Muscle of back (tissue), 11 donors: ENCODE data around the gene HAVCR1. TPM values are rescaled to one million over a fixed set of nuclear protein-coding genes. Genes with fewer than 3 reads are reported as not detected.
"Not testable (repeated sequence)": the region's sequence is repeated elsewhere in the genome, so short reads cannot be mapped to it uniquely, and the experiment has no call there.

Experiments used
- DNase-seq, 3 donors: peaks; one replicate each; pipeline versions ENCODE4 v3.0.0 to v3.0.0-alpha.2; 2013
- polyA plus RNA-seq, 10 donors: library from polyadenylated mRNA; unstranded; fragments of 120-200 nt; gene quantifications; one replicate each; pipeline ENCODE4 v1.2.1, GENCODE V29; 2013; ENCODE audit not compliant: insufficient read length in 10 of 10

HAVCR1 gene
- polyA plus RNA-seq, 10 donors: 0.11 to 0.46 (median 0.16) TPM; not detected in 7

- DNase-seq: no peak
These were observed 8.9 kb downstream of the HAVCR1 start for GRCh38 chr5:157050050-157050449.

- no peak for DNase-seq
These were observed 9.3 kb downstream of the HAVCR1 start for GRCh38 chr5:157049605-157050004.

DNA sequence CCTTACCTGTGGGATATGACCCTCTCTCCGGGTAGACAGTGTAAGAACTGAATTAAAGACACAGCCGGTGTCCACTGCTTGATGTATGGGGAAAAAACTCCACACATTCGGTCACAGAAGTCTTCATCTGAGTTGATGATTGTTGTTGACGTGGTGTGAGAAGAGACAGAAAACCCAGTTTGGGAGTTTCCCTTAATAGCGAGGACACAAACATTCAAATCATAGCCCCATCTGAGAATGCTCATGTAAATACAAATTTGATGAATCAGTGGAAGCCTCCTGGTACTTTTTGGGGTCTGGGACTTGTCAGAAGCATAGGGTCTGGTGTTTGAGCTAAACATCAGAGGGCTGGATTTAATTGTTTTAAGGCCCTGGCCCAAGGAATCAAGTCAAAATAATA is 11.0 kb downstream of the HAVCR1 start:
- DNase-seq: no peak

DNA sequence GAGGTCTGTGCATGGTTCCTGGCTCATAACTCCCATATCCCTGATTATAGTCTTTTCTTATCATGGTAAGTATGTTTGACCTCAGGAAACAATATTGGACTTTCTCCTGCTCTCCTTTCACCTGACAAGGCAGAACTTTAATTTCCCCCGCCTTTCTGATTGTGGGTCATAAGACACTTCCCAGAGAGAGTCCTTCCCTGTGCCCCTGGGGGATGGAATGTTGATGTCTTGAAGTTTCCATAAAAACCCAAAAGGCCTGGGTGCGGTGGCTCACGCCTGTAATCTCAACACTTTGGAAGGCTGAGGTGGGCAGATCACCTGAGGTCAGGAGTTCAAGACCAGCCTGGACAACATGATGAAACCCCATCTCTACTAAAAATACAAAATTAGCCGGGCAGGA is 11.9 kb downstream of the HAVCR1 start:
- not testable (repeated sequence) for DNase-seq

DNA sequence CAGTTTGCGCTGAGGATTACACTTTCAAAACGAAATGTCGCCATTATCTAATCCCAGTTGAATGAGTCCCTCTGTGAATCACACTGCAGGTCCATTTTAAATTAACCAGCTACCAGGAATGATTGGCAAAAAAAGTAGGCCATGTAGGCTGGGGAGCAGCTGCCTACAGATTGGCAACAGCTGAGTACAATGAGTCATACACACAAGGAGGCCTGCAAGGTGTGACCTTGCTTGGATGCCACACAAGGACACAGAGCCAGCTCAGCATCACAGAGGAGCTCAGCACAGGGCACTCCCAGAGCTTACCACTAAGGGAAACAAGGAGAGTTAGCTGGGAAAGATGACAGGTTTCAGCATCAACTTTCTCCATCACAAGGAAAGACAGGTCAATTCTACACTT is 12.9 kb downstream of the HAVCR1 start:
- DNase-seq: no peak

GRCh38 chr5:157045601-157046000 is 13.3 kb downstream of the HAVCR1 start:
- no peak for DNase-seq

- DNase-seq: no peak
These were observed 20.2 kb downstream of the HAVCR1 start for GRCh38 chr5:157038568-157039187.

- DNase-seq: not testable (repeated sequence)
These were observed 24.5 kb downstream of the HAVCR1 start for GRCh38 chr5:157034106-157035072.

DNA sequence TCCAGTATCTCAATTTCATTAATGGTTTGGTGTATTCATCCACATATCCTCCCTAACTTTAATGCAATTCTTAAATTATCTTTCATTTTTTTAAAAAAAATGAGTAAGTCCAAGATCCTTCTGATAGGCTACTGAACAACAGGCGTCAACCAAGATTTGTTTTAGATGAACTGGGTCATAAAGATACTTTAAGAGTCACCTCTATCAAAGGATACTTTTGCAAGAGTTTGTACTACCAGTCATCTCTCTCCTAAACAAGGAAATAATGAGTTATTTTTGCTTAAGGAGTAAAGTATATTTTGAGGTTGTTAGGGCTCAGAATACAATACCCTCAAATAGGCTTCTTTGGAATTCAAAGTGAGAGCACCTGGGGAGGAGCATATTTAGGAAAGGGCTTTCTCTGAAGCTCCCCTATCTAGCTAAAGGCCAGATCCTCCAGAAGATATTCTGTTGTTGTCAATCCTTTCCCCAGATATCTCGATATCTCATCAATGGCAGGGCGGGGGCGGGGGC is 25.8 kb downstream of the HAVCR1 start:
- no peak for DNase-seq

DNA sequence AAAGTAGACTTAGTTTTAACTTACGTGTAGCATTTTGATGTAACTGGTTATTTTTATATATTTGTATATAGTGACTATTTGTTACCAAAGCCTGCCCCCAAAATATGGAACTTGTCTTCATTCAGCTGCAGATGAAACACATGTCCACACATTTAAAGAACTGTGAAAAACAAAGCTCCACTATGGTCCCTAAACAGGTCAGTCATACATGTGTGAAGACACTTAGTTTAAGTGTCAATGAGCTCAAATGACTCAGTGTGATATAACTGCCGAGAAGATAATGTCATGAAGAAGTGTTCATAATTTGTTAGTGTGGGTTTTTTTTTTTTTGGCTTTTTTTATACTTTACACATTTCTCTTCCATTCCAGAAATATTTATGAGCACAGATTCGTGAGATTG is 28.2 kb downstream of the HAVCR1 start:
- no peak for DNase-seq

DNA sequence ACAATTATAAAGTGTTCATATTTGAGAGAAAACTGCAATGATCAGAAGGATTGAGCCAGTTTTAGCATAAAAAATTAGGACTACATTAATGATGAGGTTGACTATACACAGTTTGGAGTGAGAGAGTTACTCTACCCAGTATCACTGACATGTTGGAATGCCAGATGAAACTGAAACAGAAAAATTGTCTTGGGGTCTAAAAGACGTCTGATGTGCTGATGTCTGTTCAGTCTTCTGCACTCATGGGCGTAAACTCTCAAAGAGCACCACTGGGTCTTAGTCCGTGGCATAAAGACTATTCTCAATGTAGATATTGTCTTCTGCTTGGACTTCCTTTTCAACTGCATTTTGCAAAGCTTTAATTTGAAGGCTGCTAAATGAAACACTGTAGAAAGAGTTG is 29.5 kb downstream of the HAVCR1 start:
- DNase-seq: no peak

DNA sequence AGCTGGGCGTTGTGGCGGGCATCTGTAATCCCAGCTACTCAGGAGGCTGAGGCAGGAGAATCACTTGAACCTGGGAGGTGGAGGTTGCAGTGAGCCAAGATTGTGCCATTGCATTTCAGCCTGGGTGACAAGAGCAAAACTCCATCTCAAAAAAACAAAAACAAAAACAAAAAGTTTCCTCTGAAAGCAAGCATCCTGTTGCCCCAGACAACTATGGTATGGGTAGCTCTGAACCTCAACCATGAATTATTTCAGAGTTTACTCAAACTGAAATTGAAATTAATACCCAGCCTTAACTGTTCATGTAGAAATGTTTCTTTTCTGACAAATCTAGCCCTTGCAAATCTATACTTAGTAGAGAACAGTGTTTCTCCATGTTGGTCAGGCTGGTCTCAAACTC is 31.3 kb downstream of the HAVCR1 start:
- not testable (repeated sequence) for DNase-seq

GRCh38 chr5:157026789-157027424 is 32.0 kb downstream of the HAVCR1 start:
- DNase-seq: peak in 1 of 3 donors; percentile 7

- no peak for DNase-seq
These were observed 33.7 kb downstream of the HAVCR1 start for GRCh38 chr5:157025093-157025698.

DNA sequence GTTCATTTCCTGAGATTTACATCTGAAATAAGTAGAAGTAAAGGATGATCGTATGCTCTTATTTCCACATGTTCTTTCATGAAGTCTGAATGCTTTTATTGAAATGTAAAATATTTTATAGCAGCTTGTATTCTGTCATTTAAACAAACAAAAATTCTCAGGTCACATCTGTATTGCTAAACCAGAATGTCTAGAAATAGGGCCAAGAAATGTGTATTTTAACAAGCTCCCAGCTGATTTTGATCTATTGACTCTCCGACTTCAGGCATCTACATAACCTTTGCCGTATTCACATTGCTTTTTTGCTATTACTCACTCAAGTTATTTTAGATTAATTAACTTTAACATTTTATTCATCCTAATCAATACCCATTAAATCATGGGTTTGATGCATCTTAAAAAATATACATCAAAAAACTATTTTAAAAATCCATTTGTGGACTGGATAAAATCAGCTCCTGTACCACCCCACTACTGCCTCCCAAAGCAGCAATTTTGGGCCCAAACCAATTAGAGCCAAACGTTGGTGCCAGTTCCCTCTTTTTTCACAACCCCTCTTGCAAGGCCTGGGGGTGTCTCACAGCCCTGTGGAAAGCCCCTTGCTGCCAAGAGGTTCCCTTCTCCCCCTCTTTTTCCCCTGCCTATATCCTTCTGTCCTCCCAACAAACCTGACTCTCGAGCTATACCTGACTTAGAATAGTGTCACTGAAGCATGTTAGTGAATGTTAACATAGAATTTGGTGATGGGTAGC is 34.5 kb downstream of the HAVCR1 start:
- DNase-seq: no peak

GRCh38 chr5:157022024-157022423 is 36.9 kb downstream of the HAVCR1 start:
- no peak for DNase-seq

DNA sequence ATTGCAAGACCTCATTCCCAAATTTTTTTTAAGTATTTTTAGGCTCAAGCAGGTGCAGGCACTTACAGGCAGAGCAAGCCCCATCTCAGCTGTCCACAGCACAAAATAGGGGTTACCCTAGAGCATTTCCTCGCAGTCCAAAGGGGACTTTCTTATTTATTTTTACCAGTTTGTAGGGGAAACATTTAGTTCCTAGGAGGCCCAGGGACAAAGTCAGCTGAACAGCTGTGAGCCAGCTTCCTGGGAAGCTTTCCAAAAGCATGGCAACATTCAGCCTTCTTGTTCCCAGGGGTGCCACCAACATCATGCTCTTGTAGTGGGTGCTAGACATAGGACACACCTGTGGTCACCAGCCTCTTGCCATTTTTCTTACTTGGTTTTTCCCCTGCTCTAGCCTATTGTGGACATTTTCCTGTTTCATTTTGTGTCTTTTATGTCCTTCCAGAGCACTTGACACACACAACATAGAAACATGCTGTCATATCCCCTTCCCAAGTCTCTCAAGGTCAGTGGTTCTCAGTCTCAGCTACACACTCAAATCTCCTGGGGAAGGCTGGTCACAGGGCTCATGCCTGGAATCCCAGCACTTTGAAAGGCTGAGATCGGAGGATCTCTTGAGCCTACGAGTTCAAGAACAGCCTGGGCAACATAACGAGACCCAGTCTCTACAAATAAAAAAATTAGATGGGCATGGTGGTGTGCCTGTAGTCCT is 38.2 kb downstream of the HAVCR1 start:
- peak; percentile 4 to 30 (median 21) for DNase-seq

DNA sequence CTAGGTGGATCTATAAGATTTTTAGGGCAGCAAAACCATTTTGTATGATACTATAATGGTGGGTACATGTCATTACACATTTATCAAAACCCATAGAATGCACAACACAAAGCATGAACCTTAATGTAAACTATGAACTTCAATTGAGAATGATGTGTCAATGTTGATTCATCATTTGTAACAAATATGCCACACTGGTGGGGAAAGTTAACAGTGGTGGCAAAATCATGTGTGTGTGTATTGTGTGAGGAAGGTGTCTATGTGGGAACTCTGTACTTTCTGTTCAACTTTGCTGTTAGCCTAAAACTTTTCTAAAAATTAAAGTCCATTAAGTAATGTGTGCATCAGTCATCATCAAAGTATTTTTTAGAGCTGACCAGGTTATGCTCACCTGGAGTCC is 38.9 kb downstream of the HAVCR1 start:
- DNase-seq: no peak

GRCh38 chr5:157014143-157014542 is 44.8 kb downstream of the HAVCR1 start:
- DNase-seq: not testable (repeated sequence)

- no peak for DNase-seq
These were observed 52.7 kb downstream of the HAVCR1 start for GRCh38 chr5:157006262-157006661.
